ENCODE measurements around the gene ADCYAP1R1.

Gene ADCYAP1R1

DNA sequence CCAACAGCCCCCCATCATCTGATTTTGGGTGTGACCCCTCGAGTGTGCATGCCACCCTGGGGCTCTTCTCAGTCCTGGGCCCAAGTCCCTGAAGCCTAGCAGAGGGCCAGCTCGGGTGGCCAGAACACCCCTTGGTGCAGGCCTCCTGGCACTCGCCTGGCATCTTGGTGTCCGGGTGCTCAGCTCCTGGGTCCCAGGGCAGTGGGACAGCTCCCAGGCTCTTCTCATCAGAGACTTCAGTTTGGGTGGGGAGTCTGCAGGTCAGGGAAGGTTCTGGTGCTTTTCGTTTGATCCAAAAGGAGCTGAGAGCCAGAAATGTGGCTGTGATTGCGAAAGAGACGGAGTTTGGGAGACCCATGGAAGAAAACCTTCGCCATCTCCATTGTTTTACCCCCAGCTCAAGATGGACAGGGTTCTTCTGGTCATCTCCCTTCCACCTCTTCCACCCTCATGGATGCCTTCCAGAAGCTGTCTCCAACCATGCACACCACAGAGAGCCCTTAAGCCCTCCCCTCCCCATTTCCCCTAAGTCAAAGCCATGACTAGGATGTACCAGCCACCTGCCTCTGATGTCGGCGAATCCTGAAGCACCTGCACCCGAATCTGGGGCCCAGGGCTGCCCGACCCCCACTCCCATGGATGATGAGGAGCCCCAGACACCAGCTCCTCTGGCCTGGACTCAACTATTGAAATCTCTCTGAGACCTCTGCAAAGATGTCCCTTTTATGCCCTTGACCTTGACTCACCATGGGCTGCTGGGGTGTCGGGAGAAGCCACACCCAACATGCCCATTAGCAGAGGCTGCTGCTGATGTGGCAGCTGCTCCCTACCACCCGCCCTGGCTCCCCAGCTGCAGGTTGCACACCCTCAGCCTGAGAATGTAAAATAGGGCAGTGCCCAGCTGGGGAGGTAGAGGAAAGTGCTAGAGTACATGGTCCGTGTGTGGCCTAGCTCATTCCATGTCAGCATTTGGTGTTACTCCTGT, 55.3 kb downstream of the ADCYAP1R1 start:
- no peak for DNase-seq

DNA sequence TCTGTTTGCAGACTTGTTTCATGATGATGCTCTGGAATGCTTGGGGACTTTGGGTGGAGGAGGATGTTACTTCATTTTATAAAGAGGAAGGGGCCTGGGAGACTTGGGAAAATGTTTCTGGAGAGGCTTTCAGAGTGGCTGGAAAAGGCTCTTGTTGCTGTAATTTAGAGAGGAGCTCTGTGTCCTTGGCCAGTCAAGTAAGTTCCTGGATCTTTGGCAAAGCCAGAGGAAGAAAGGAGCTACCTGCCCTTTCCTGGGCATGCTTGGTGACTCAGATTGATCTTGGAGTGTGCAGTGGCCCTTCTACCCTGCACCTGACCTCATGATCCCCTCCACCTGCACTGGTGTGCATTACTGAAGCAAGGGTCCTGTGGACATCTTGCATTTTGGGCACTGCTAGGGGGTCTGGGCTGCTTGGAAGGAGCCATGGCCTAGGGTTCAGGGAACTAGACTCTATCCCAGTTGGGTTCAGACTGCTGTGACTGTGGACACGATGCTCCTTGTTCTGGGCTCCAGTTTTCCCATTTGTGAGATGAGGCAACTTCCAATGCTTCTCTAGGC, 56.1 kb downstream of the ADCYAP1R1 start:
- DNase-seq: no peak

DNA sequence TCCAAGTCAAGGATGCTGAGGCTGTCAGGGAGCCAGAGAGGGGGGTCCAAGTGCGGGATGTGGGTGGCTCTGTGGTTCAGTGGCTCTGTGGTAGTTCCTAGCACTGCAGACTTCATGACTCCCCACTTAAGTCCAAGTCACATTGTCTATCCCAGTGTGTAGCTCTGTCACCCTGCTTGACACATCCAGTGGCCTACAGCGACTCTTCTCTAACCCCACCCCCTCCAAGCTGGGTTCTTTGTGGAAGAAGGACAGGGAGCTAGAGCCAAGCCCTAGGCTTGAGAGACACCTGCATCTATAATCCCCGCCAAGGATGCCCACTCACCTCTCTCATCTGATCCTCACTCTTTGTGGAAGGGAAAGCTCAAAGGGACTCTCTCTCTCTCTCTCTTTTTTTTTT, 57.6 kb downstream of the ADCYAP1R1 start:
- DNase-seq: no peak

DNA sequence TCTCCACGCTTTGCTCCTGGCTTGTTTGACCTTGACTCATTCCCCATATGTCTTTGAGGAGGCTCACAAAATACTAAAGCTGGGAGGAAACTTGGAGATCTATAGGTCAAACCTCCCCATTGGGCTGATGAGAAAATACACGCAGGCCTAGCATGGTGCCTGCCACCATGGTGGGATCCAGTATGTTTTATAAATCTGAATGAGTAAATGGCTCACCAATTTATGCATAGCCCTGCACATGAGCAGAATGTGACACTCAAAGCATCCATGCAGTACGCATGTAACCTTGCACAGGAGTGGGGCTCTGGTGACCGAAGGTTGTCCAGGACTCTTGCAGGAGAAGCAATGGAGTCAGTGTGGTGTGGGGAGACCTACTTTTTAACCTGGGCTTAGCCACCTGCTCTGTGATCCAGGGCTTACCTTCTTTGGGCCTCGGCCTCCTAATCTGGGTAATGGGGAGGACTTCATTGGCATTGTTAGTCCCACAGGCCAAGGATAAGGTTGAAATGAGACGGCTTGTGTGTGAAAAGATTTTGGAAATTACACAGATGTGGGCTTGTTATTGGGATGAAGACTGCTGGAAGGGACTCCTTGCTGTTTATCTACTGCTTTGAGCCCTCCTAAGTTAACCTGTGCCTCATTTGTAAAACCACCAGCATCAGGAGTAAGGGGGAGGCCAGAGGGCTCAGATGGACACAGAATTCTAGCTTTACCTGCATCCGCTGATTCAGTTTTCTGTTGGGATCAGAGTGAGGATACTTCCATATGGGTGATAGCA, 58.4 kb downstream of the ADCYAP1R1 start:
- no peak for DNase-seq

DNA sequence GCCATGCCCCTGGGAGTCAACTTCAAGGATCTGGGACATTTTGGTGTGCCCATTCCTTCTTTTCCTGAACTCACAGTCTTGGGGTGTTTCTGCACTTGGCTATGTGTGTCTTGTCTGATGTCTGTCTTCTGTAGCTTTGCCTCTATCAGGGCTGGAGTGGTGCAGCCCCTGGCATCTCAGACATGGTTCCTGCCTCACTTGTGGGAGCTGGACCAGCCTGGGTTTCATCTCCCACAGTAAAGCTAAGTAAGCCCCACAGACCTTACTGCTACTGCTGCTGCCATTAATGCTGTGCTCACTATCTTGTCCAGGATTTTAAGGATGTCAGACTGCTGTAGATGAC, 59.0 kb downstream of the ADCYAP1R1 start:
- DNase-seq: no peak

DNA sequence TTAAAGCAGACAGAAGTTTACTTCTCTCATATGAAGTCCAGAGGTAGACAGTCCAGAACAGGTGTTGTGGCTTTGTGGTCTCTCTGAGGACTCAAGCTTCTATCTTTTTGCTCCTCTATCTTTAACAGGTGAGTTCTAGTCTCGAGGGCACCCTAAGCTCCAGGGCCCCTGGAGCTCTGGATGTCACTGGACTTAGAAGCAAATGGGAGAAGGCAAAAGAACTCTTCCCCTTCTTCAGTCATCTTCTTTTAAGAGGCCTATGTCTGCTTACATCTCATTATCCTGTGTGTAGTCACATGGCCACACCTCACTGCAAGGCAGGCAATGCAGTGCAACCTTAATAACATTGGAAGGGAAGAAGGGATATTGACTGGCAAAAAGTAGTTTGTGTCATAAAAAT, 61.6 kb downstream of the ADCYAP1R1 start:
- no peak for DNase-seq

DNA sequence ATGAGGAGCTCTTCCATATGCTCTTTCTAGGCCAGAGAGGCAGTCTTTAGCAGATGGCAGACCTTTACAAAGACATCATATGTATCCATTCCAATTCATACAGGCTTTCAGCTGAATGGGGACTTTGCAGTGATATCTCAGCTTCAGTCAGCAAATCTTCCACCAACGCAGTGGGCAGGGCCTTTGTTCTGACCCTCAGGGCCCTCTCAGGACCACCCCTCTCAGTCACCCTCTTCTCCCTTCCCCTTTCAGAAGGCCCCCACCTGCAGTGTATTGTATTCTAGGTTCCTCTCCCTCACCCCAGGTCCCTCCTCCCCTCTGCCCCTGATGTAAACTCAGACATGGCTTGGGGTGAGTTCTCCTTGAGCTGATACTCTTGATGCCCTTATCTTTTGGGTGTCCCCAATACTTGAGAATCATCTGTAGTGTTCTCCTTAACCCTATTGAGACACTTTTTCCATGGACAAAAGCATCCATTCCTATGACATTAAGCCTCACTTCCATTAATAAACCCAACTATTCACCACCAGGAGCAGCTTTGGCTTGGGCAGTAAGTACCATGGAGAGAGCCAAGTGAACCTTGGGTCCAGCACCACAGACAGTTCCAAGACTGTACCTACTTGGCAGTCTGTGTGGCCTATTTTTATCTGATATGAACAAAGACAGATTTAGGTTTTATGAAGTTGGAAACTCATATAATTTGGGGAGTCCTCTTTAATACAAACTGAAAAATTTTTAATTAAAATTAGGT, 62.7 kb downstream of the ADCYAP1R1 start:
- no peak for DNase-seq

DNA sequence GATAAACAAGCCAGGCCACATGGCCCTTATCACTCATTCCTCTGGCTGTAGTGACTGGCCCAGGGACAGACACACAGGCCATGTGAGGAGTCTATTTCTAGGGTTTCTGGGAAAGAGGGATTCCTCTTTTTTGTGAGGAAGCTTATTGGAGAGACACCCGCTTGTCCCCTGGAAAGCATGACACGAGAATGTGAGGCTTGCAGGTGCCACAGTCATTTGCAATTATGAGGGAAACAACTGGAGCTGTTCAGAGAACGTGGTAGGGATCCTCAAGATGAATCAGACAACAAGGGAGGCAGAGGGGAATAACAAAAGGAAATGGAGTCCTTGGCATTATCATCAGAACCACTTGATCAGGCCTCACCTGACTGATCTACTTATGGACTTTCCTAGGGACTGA, 64.5 kb downstream of the ADCYAP1R1 start:
- no peak for DNase-seq

DNA sequence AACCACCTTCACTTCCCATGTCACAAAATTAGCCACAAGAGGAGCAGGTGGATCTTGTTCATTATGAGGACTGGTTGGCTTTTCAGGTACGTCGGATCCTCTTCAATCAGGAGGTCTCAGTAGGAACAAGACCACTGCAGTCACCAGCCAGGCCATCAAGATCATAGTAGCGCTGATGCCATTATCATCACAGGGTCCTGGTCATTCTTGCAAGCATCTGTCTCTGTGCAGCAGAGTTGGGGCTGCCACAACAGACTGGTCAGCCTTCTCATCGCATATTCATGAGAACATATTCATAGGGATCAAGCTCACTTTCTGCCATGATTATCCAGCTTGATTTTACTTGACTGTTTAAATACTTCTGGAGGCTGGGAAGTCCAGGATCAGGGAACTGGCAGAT, 67.1 kb downstream of the ADCYAP1R1 start:
- no peak for DNase-seq

DNA sequence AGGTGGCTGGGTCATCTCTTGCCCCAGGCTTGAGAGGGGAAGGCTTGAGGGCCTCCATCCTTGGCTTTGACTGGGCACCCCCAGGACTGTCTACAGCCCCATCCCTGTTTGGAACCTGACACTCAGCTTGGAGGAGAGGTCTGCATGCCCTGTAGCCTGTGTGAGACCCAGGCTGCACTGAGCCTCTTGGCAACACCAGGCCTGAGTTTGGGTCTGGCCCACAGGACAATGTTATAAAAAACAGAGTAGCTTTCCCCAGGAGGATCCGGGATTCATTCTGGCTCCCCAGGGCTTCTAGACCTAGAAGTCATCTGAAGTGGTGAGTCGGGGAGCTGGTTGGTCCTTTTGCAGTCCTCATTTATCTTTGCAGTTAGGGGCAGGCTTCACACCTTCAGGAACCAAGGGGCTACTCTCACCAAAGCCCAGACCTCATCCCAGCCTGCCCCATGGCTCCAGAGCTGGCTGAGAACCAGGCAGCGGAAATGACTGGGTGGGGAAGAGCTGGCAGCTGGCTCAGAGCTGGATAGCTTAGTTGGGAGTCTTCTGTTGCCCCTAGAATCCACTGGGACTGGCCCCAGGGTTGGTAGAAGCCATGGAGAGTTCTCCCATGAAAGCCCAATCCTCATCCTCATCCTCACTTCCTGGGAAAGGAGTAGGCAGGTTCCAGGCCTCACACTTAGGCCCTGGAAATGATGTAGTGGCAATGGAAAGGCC, 68.8 kb downstream of the ADCYAP1R1 start:
- no peak for DNase-seq

DNA sequence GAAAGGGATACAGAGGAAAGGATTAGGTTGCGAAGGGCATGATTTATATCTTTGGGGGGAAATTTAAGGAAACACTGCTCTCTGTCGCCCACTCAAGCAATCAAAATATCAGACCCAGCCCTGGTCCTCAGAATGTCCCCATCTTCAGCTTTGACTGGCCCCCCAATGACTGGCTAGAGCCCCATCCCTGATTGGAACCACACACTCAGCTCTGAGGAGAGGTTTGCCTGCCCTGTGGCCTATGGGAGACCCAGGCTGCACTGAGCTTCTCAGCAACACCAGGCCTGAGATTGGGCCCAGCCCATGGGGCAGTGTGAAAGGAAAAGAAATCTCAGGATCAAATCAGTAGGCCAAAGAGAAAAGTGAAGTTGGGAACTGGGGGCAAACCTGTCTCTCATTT, 69.5 kb downstream of the ADCYAP1R1 start:
- no peak for DNase-seq

DNA sequence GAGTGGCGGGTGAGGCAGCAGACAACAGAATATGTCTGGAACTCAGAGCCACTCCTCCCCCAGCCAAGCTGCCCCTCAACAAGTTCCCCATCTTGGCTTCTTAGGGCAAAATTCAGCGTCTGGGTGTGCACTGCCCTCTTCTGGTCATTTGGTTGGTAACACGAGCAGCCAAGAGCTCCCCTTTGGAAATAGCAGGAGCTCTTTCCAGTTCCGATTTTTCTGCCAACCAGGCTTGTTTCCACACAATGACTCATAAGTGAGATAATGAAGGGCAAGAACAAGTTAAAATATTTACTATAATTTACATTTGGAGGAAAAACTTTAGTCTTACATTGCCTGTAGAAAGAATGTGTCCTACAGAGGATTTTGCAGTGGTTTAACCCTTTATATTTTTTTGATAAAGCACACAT, 70.5 kb downstream of the ADCYAP1R1 start:
- DNase-seq: peak; percentile 77

DNA sequence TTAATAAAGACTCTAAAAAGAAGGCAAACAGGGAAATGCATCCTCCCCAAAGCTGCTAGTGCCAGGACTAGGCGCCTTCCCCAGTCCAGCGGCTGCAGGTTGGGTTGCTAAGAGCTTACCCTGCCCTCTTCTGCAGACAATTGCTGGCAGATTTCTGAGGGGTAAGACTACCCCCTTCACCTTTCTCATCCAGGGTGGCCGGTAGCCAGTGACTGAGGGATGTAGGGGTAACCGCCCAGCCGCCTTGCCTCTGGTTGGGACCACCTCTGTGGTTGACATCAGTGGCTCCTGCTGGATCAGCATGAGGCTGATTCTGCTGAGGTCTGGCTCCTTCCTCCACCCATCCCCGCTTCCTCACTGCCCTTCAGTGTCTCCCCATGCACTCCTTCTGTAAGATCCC, 71.2 kb downstream of the ADCYAP1R1 start:
- DNase-seq: no peak

DNA sequence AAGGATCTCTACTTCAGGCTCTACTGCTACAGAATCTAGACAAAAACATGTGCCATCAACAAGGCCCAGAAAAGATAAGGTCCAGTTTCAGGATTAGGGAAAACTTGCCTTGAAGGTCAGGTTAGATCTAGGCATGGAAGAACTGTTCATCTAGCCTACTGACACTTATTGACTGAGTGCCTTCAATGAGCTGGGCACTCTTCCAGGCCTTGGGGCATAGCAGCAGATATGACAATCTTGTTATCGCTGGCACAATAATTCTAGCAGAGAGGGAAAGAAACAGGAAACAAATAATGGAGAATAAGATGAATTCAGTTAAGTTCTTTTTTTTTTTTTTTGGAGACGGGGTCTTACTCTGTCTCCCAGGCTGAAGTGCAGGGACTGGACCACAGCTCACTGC, 71.6 kb downstream of the ADCYAP1R1 start:
- no peak for DNase-seq

DNA sequence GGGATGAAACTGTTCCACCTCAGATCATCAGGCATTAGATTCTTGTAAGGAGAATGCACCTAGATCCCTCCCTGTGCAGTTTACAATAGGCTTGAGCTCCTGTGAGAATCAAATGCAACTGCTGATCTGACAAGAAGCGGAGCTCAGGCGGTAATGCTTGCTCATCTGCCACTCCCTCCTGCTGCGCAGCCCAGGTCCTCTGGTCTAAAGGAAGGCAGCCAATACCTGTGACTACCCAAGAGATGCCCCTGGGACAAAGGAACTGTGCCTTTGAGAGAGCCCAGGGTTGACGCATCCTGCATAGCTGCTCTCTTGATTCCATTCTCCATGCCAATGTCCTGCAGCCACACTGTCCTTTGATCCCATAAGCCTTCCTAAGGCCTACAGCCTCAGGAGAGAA, 73.1 kb downstream of the ADCYAP1R1 start:
- DNase-seq: no peak

DNA sequence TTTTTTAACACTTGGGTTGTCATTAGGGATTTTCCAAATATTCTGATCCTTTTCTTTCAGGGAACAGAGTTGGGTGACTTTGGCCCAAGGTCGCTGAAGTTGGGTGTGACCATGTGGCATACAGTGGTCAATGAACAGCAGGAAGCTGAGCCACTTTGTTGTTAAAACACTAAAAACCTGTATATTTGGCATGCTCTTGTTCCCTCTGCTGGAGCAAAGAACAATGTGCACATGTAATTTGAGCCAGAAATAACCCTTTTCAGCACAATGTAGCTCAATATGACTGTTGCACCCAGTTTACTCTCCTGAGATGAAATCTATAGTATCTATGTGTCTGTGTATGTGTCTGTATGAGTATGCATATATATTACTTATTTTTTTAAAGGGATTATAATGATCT, 74.9 kb downstream of the ADCYAP1R1 start:
- DNase-seq: no peak

DNA sequence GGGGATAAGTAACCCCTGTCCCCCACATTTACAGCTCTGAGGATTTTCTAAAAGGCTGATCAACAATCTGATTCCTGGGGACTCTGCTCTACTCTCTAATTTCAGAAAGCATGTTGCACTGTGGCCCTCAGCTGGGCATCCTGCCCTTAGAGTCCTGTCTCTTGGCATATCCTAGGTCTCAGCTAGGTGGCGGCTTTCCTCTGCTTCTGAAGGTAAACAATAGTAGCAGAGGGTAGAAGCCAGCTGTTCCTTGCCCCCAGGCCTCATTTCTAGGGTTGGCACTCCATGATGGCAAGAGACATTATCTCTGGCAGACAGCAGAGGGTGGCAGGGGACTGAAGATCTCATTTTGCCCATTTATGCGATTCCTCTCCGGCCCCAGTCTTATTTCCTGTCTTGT, 77.0 kb downstream of the ADCYAP1R1 start:
- DNase-seq: peak; percentile 12

DNA sequence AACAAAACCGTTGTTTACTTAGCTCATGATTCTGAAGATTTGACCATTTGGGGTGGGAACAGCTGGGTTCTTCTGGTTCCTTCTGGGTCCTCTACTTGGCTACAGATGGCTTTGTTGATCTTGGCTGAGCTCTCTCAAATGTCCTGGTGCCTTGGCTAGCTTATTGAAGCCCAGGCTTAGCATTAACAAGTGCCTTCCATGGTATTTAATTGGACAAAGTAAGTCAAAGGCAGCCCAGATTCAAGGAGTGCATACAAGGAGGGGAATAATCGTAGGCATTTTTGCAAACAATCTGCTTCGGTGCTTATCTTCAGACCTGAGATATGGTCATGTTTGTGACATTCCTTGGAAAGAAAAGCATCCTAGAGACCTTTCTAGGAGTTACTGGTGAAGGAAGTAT, 81.4 kb downstream of the ADCYAP1R1 start:
- no peak for DNase-seq

DNA sequence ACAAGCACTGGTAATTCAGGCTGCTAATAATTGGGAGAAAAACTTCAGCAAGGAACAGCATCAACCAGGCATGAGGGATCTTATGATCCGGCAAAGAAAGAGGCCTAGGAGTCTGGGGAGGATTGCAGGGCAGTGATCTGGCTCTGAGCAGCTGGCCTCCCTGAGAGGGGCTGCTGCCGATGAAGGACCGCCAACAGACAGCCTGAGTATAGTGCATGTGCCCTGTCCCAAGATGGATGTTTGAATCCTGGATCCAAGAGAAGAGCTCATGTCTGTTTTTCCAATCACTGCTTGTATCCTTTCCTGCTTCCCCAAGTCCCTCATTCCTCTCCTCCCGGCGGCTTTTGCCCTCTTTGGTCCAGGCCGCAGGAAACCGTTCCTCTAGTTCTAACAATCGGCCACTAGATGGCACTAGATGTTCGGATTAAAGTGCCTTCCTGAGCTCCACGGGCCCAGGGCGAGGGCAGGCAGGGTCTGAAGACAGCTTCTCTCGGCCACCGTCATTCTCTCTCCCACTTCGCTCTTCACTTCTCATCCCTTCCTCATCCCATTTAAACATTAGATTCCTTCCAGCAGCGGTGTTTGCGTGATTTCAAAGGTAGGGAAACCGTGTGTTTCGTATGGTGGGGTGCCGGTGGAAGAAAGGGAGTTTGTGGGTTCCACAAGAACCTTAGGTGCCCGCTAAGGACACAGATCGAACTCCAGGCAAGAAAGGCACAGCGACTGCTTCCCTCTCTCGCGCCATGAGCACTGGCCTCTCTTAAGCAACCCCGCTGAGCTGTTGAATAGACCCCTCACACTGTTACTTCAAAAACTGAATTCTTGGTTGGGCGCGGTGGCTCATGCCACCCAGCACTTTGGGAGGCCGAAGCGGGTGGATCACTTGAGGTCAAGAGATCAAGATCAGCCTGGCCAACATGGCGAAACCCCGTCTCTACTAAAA, 82.4 kb downstream of the ADCYAP1R1 start:
- peak; percentile 82 for DNase-seq

DNA sequence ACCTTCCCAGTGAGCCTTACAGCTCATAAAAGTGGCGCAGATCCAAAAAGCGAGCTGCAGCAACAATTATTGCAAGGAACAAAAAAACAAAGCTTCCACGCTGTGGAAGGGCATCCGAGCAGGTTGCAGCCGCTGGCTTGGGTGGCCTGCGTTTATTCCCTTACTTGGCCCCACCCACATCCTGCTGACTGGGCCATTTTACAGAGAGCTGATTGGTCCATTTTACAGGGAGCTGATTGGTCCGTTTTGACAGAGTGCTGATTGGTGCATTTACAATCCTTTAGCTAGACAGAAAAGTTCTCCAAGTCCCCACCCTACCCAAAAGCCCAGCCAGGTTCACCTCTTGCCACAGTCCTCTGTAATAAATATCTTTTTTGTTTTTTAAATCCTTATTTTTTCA, 85.1 kb downstream of the ADCYAP1R1 start:
- no peak for DNase-seq

DNA sequence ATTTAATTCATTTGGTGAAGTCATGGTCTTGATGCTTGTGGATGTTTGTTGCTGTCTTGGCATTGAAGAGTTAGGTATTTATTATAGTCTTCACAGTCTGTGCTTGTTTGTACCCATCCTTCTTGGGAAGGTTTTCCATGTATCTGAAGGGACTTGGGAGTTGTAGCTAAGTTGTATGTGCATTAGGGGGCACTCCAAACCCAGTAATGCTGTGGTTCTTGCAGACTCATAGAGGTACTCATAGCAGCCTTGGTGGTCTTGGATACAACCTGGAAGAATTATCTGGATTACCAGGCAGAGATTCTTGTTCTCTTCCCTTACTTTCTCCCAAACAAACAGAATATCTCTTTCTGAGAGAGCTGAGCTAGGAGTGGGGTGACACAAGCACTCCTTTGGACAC, 93.2 kb downstream of the ADCYAP1R1 start:
- no peak for DNase-seq

All from NCI-H345 (cell line).